T47D (cell line): ENCODE measurements around the gene CXCR6.
A peak's percentile ranks its signal among the peaks of the same experiment; 100 is the strongest.

Experiments
- DNase-seq, 2 experiments: peaks; one replicate each; pipeline versions ENCODE4 v3.0.0 to v3.0.0-alpha.2; 2011 to 2012; ENCODE audit warnings: low read depth in 1 of 2, low spot score in 1 of 2
- JUND ChIP-seq: IDR thresholded peaks from 2 replicates; pipeline ENCODE4 v1.6.1; 2012; ENCODE audit warnings: low read depth
- in situ Hi-C: cut with HindIII; loops from 2 replicates; pipeline ENCODE4 v1.10.0; 2016; ENCODE audit warnings: low sequenced_read_pairs, low pct_unique_long_range_greater_than_20kb

CXCR6 gene

DNA sequence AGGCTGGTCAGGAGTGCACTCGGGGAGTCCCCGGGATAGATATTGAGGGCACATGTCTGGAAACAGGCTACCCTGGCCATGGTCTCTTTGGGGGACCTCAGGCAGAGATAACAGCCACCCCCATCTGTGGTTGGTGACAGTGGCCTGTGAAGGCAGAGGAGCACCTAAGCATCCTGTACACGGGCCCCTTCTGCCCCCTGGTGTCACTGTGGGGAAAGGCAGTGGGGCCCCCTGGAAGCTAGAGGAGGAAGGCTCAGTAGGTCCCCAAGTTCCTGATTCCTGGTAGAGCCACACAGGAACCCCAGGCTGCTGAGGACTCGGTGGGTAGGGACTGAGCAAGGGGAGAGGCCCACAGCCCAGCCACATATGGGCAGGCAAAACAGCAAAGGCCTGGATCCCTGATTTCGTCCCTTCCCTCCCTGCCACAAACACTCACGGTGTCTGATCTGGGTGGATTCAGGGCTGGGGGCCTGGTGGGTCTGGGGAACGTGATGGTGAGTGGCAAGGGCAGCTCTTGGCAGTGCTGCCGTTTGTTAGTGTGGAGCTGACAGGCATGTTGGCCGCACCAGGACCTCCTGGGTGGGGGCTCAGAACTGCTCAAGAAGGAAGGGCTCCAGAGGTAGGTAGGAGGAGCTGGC, 14.1 kb upstream of the CXCR6 start:
- in situ Hi-C loops: no loop called here
- DNase-seq: peak; percentile 55 to 66
- no peak for TF ChIP-seq JUND

DNA sequence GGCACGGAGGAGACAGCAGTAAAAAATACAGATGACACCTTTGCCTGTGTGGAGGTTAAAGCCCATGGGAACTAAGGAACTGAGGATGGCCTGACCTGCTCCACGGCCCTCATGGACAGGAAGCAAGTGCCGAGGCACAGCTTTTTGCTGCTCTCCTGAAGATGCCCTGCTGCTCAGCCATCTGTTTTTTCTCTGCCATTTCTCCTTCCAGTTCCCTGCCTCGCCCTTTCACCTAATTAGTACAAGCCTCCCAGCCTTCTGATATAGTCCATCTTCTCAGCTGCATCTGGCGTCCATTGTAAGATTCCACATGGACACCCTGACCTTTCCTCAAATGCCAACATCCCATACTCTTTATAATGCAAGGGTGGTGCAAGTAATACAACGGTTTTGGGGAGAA, 11.8 kb upstream of the CXCR6 start:
- TF ChIP-seq JUND: no peak
- in situ Hi-C loops: no loop called here
- DNase-seq: no peak

DNA sequence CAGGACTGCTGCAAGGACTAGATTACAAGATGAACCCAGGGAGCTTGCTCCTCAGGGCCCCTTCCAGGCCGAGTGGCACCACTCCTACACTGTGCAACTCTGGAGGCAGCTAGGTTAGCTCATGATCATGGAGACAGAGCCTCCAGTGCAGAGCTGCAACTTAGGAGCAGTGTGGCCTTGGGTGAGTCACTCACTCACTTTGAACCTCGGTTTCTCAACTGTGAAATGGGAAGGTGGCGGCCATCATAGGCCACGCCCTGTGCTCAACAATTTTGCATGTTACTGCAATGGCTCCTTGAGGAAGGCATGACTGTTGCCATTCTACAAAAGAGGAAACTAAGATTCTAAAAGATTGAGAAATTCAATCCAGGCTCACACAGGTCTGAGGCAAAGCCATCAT, 11.2 kb upstream of the CXCR6 start:
- DNase-seq: no peak
- in situ Hi-C loops: no loop called here
- TF ChIP-seq JUND: no peak

DNA sequence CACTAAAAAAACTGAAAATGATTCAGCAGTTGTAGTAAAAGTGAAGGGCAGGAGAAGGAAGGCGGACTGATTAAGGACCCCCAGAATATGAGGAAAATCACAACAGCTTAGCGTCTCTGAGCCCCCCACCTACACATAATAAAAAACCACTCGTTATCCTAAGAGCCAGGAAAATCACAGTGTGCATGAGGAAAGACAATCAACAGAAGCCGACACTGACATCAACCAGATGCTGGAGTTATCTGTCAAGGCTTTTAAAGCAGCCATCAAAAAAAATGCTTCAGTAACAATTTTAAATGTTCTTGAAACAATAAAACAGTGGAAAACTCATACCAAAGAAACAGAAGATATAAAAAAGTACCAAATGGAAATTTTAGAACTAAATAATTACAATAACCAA, 9.7 kb upstream of the CXCR6 start:
- no peak for TF ChIP-seq JUND
- in situ Hi-C loops: no loop called here

DNA sequence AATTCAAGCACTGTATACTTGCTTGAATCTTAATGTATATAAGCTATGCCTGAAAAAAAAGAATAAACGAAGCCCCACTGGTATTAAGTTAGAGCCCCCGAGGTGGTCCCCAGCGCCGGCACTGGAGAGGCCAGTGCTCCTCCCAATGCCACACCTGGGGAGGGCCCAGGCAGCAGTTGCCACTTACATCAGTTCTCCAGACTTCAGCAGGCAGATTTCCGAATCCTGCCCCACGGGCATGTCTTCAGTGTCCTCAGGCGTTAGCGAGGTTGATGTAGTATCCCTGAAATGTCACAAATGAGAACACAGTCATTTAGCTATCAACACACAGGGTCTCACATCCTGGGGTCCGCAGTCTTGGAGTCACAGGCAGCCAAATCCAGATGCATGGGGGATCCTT, 7.0 kb upstream of the CXCR6 start:
- no peak for TF ChIP-seq JUND
- in situ Hi-C loops: no loop called here
- no peak for DNase-seq

More for the DNA sequence above, 9.7 kb upstream of the CXCR6 start:
- no peak for DNase-seq

DNA sequence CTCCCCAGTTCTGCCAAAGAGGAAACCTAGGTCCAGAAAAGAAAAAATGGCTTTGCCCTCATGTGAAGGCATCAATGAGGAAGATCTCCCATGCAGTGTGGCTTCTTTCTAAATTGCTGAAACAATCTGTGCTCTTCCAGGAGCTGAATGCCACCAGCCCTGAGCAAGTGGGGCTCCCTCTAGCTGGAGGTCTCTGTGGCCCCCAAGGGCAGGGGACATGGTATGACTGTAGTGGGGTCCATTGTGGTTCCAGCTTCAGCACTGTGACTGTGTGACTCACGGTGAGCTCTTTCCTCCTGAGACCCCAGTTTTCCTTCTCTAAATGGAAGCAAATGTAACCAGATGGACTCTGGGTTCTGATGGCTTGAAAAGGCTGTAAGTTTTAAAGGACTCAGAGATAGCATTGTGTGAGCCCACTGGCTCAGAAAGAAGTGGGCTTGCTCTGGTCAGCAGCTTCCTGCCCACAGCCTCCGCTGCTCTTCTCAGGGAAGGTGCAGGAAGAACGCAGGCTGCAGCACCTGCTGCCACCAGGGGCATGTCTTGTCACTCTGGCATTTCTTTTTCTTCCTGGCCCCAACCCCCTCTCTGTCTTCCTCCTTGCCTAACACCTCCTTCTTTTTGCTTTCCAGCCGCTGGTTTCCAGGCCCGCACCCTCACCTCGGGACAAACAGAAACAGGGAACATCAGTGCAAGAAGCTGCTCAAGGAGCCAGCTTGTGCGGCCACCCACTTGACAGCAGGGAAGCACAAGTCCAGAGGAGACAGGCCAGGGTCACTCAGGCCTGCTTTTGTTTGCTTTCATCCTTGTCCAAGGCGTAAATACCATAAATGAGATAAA, 5.8 kb upstream of the CXCR6 start:
- no peak for TF ChIP-seq JUND
- in situ Hi-C loops: no loop called here

DNA sequence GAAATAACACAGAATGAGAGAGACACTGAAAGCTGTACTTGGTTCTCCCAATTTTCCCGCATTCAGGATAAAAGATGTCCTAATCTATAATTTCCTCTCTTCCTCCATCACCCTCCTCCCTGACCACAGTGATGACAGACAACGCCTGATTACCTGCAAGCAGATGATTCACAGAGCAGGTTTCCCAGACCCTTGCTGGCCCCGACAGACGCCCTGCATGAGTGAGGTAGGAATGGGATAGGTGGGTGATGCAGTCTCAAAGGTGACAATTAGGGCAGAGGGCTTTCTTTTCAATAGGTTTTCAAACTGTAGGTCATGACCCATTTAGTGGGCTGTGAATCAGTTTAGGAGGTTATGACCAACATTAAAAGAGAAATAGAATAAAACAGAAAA, 5.2 kb upstream of the CXCR6 start:
- DNase-seq: no peak
- TF ChIP-seq JUND: no peak
- in situ Hi-C loops: no loop called here

More for the DNA sequence above, 5.8 kb upstream of the CXCR6 start:
- no peak for DNase-seq

DNA sequence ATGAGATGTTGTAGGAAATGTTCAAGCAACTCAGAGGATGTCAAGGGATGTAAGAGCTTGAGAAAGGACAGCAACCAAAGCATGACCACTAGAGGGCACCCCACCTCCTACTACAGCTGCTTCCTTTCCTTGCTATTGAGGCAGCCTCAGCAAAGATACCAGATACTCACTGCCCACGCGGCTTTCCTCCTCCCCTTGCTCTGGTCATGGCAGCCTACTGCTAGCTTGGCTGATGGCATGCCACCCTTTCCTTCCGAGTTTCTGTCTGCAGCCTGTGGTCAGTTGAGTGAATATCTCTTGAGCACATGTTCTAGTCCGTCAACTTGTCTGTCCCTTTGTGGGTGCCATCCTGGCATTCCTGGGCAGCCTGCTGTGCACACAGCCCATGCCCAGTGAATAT, 4.4 kb upstream of the CXCR6 start:
- TF ChIP-seq JUND: no peak
- in situ Hi-C loops: no loop called here

DNA sequence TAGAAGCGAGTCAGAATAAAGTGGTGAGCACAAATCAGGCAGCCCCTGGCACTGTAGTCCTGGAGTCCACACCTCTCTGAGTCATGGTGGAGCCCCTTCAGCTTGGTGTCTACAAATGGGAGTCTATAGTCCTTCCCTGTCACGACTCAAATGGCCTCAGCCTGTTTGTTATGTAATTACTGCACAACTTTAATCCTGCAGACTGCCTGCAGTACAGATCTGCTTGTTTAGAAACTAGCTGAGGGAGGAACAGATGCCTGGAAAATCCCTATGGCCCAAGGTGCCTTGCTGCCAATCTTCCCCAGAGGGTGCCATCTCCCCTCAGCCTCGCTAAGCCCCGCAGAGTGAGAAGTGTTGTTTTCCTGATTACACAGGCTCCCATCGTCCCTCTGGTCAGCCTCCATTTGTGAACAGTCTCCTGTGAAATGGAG, 3.9 kb upstream of the CXCR6 start:
- DNase-seq: no peak
- in situ Hi-C loops: no loop called here
- no peak for TF ChIP-seq JUND

More for the DNA sequence above, 4.4 kb upstream of the CXCR6 start:
- peak; percentile 64 to 89 for DNase-seq

DNA sequence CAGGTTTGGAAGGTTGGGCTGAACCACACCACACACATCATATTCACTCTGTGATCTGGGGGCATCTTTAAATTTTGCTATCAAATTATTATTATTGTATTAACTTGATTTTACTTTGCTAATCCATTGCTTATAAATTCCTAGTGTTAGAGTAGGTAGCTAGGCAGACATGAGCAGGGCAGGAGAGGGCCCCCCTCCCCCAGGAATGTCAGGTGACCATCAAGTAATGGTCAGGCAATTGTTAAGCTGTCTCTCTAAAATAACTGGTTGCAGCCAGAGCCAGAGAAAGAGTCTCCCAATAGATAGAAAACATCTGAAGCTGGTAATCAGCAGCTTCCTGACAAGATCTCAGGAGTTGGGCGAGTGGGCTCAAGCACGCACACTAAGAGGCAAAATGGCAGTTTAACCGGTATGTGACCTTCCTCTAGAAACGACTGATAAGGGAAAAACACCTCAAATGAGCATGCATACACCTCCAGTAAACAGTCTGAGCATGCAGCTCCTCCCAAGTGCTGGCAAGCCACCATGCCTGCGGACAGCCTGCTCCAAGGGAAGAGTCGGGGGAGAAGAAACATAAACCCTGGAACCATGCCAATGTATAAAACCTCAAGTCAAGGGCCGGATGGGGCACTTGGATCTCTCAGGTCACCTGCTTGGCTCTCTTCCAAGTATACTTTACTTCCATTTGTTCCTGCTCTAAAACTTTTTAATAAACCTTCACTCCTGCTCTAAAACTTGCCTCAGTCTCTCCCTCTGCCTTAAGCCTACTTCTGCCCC, 3.1 kb upstream of the CXCR6 start:
- in situ Hi-C loops: no loop called here
- no peak for DNase-seq
- TF ChIP-seq JUND: no peak

DNA sequence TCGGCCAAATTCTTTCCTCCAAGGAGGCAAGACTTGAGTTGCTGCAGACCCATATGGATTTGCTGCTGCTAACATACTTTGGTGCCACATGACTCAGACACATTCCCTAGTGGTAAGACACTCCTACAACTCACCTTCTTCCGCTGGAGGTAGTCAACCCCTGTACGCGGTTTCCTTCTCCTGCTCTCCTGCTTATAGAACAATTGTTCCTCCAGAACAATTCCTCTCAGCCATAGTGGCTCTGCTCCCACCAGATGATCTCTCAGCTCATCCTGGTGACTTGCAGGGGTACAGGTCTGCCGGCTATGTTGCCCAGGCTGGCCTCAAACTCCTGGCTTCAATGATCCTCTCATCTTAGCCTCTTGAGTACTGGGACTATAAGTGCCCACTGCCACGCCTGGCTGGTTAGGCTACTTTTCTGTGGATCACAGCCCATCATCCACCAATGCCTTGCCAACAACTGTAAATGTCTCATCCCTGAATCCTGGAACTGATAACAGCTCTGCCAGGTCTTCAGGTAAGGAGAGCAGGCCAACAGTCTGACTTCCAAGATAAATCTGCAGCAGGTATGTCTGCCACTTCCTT, 2.4 kb upstream of the CXCR6 start:
- TF ChIP-seq JUND: no peak
- no peak for DNase-seq
- in situ Hi-C loops: no loop called here

DNA sequence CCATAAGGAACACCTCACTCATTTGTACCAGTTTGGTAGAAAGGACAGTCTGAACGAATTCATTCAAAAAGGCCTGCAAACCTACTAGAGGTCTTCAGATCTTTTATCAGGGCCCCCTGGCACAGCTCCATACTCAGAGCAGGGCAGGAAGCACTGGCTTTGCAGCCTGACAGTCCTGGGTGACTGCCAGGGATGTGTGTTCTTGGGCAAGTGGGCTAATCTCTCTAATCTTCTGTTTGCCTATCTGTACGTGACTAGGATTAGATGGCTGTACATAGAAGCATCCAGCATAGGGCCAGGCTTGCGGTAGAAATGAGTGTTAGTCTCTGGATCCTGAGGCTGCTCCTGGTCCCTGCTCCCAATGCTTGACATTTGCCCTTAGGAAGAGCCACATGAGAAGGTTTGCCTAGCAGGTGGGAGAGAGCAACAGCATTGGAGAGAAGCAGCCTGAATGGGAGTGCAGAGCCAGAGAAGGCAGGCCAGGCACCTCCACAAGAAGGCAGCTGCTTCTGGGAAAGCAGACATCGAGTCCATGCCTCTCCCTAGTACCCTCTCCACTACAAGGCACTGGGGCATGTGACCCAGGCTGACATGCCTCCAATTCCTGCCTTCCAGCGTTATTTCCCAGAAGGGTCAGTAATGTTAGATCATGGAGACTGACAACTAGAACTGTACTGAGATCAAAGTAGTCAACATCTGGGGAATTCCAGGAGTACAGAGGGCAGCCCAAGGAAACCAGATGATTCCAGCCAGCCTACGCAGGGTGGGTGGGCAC, 1.0 kb upstream of the CXCR6 start:
- no peak for TF ChIP-seq JUND
- DNase-seq: no peak
- in situ Hi-C loops: no loop called here
